Fibroblast of the conjunctiva (primary cell): Measurements from ENCODE around the gene KRT12.

Experiments
- DNase-seq: peaks from one replicate; pipeline ENCODE4 v3.0.0-alpha.2; 2010; ENCODE audit warnings: low read depth

The KRT12 gene

DNA sequence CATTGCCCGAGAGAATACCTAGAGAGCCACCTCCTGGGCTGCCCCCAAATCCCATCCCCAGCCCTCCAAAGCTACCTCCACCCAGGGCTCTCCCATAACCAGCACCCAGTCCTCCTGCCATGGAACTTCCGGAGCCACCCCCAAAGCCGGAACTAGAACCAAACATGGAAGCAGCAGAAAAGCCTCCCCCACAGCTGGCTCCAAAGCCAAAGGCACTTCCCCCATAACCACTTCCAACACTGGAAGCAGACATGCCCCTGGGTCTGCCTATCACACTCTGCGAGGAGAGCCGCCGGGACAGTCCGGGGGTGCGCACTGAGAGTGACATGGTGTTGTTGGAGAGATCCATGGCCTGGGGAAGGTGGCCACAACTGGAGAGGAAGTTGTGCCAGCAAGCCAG, at the start of gene KRT12:
KRT12 (minus strand) TSS at position 386 of the 400 bp plus-strand sequence; CDS start at position 349, 37 bp downstream.
- DNase-seq = no peak

DNA sequence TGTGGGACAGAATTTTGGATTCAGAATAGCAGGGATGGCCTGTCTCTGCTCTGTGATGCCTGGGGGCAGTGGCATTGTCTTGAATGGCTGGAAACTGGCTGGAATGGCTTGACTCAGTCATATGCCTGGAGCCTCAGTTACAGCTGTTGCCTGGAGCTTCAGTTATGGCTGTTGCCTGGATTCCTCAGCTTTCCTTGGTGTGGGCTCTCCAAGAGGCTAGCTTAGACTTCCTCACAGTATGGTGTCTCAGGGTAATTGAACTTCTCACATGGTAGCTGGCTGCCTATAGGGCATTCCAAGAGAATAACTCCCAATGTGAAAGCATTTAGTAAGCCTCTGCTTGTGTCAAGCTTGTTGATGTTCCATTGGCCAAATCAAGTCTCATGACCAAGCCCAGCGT, 49.3 kb upstream of the KRT12 start:
- no peak for DNase-seq

DNA sequence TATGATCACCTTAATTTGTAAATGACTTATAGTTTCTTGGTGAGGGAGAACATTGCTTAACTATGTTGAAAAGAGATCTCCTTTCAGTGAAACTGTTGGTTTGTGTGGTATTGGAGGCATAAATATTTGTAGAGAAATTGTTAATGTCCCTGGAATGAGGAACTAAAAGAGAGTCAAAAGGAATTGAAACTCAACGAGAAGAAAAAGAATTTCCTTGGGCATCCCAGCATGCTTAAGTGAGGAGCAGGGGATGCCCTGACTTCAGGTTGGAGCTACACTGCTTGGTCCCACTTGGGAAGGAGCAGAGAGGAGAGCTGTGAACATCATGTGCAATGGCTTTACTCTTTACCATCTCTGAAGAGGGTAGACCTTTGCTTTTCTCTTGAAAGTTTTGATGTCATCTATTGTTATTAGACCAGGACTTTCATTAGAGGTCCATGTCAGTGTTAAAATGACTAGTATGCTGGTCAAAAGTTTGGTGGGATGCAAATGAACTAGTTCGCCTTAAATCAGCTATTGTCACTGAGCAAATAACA, 48.8 kb upstream of the KRT12 start:
- no peak for DNase-seq

DNA sequence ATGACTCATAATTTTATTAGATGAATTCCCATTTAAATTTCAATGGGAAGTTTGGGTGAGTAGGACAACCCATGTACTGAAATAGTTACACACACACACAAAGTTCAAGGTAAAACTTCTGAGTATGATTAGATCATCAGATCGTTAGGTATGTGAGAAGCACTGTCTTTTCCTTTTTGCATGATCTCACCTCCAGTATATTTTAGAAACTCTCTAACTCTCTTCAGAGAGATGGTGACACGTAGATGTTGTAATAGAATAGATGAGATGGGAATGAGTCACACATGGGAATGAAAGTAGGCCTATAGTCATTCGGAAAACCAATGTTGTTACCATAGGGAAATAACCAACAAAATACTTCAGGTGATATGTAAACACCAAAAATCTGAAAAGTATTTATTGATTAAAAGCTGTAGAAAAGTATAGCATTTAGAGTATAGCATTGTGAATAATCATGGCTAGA, 48.2 kb upstream of the KRT12 start:
- peak; percentile 69 for DNase-seq

DNA sequence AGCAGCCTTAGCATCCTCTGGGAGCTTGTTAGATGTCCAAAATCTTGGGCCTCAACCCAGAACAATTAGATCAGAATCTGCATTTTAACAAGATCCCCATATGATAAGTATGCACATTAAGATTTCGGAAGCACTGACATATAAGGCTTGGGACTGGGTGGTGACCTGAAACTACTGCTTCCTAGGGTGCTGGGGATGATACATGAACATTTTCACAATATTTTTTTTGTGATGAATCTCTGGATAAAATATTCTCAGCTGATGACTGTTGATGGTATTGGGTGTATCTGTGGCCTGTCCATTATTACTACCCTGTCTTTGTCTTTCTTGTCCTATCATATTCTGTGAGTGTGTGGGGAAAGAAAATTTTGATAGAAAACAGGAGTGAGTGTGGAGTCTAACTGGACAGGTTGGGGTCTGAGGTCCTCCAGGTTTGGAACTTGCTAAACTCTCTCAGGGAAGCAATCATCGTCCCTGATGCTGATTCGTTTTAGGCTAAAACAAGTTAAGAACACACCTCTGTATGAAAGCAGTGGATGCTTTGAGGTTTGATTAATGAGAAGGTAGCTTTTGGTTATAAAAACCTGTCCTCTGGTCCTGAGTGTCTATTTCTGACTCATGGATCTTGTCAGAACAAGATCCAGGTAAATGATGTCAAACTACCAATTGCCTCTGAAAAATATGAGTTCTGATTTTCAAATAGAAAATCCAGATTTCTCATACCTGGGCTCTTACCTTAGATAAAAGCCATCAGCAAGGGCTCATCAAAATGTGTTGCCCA, 47.2 kb upstream of the KRT12 start:
- DNase-seq = no peak

DNA sequence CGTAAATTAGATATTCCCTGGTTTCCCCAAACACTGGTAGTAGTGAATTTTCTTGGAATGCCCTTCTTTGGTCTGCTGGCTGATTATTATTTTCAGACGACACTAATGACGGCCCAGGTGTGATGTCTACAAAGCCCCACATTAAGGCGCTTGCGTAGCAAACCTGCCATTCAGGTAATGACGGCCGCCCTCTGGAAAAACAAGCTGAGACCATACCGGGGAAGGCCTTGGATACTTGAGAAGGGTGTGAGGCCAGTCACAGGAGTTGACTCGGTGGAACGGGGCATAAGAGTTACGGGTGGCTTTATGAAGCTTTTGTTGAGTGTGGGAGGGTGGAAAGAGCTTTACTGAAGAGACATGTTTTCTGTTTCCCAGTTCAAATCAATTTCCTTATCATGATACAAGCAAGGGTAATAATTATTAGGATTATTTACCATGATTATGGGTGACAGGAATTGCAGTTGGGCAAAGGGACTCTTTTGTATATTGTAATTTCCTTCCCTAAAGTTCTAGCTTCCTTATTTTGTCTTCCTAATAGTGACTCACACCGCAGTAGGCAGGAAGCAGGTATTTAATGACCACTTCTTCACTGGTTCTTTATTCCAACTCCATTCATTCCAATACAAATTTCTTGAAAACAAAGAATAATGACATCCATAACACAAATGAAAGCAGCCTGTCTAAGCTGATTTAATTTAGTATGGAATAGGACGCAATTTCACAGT, 45.6 kb upstream of the KRT12 start:
- DNase-seq = no peak

DNA sequence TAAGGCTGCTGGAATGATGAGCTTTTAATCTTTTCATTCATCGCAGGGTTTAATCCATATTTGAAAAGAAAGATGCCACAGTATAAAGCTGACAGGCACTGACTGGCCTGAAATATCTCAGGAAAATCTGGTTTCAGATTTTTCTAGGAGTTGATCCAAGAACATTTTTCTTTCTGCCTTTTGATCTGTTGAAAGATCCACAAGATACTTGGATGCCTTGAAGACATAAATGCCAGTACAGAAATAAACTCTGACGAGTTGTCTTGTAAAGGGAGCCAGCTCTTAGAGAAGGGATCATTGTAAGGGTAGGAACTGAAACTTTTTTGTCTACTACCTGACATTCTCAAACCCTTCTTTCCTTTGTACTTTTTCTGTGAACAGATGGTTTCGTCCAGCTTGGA, 43.4 kb upstream of the KRT12 start:
- peak; percentile 72 for DNase-seq

DNA sequence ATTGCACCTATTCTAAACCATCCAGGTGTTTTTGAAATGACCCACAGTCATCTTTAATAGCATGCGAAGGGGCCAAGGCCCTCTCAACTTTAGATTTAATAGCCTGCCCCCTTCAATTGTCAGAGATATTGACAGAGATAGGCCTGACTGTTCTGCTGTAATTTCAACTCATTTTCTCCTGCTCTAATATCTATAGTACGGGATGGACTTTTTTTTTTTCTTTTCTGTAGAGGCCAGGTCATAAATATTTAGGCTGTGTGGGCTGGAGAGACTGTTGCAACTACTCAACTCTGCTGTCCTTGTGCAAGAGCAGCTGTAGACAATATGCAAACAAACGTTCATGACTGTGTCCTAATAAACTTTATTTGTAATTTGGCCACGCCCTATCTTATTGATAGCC, 42.7 kb upstream of the KRT12 start:
- peak; percentile 71 for DNase-seq

DNA sequence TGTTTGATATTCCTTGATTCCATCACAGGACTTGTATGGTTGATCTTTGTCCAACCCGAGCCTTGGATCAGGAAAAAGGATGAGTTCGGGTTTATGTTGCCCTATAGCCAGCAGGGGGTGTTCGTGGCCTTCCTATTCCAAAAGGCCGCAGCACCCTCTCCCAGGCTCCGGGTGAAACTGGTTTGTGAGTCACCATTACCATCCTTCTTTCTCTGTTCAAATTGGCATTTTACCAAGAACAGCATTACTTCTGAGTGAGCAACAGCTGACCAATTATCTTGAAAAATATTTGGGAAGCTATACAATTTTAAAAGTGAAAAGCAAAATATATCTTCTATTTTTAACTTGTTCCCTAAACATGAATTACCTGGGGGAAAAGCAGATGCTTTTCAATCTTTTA, 42.3 kb upstream of the KRT12 start:
- peak; percentile 93 for DNase-seq

DNA sequence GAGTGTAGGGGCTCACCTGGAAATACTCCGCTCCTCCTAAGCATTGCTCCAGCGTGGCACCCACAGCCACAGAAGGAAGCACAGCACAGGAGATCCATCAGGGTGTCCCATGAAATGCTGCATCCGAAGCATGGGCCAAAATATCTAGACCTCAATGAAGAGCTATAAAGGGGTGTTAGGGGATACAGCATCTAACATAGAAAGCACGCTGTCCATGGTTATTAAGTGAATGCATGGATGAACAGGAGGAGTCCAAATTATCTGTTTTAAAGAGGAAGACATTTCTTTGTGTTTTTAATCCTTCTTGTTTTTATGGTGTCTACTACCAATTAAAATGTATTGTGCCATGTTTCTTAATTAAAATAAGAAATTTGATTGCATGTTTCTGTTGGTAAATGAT, 39.6 kb upstream of the KRT12 start:
- DNase-seq = no peak

DNA sequence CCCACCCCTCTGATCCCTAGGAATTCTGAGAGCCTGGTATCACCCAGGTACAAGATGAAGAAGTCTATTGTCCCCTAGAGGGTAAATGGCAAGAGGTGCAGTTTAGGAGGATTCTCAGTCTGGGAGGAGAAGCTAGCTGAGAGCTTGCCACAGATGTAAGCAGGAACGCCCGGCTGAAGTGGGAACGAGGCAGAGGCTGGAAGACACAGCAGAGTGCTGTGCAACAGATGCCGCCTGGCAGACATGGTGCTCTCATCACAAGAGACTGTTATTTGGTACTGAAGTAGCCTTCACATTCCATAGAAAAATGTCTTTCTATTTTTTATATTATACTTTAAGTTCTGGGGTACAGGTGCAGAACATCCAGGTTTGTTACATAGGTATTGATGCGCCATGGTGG, 38.3 kb upstream of the KRT12 start:
- DNase-seq = no peak

DNA sequence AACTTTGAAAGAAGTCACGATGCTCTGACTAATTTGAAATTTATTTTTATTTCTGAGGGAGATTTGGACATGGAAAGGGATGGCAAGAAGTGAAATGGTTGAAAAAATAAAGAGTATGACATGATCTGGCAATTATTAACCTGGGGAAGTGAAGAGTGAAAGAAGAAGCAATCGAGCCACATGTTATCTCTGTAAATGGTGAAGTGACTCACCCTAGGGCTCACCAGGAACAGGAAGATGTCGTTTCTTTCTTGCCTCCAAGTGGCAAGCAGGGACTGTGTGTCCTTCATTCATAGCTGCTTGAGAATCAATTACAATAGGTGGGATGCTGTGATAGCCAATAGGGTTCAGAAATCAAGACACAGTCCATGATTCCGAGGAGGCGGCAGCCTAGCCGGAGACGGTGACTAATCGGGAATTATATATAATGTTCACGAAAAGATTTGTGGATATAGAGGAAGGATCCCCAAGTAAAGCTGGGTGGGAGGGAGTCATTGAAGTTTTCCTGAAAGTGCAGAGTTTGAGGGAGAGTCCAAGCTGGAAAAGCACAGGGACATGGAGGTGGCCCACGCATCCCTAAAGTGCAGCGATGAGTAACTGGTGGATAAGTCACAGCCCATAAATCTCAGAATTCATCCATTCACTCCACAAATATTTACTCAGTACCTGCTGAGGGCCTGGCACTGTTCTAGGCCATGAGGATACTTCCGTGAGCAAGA, 36.3 kb upstream of the KRT12 start:
- no peak for DNase-seq

DNA sequence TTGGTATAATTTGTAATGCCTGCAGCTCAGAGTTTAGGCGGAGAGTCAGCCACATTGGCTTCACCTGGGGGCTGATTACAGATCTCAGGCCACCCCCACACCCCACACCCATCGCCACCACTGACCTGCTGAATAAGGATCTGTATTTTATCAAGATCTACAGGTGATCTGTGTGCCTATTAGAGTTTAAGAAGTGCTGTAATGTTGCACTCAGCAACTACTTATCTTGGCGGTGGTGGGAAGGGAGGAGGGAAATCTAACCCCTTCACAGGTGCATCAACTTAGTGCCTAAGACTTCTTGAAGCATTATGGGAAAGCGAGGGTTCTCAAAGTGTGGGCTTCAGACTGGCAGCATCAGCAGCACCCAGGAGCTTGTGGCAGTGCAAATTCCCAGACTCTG, 35.5 kb upstream of the KRT12 start:
- no peak for DNase-seq

DNA sequence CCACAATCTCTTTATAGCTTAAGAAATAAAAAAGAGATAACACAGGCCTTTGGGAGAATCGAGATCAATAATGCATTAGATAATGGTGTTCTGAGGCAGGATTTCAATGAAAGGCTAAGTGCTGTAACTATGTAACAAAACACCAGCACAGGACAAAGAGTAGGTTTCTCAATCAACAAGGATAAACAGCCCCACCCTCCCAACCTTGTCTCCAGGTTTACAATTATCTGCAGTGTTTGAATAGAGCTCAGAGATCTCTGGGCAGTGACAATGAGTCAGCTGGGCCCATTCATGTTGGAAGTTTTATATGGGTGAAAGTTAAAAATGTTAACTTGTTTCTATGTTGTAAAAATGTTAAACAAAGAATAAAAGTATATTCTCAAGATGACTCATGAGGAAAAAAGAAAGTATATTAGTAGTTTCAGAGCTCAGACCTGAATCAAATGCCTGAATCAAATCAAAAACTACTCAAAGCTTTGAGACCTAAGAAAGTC, 35.0 kb upstream of the KRT12 start:
- DNase-seq = no peak

DNA sequence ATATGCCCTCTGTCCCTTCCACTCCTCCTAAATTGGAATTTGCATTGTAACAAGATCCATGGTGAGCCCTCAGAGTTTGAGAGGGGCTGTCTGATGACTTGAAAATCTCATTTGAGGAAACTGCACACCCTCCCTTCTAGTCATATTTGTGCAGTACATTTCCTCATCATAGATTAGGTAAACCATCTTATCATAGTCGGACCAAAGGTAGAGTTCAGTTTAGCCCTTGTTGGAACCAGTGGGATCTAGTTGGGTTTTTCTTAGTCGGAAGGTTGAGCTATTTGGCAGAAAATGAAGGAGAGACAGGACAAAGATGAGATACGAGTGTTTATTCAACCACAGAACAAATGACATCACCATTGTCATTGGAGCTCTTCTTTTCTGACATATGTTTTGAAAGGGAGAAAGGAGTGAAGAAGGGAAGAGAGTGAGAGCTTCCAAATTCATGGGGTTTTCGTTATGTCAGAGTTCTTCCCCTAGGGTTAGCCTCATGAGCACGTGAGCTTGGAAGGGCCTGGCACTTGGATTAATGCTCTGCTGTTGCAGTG, 33.9 kb upstream of the KRT12 start:
- DNase-seq = no peak

DNA sequence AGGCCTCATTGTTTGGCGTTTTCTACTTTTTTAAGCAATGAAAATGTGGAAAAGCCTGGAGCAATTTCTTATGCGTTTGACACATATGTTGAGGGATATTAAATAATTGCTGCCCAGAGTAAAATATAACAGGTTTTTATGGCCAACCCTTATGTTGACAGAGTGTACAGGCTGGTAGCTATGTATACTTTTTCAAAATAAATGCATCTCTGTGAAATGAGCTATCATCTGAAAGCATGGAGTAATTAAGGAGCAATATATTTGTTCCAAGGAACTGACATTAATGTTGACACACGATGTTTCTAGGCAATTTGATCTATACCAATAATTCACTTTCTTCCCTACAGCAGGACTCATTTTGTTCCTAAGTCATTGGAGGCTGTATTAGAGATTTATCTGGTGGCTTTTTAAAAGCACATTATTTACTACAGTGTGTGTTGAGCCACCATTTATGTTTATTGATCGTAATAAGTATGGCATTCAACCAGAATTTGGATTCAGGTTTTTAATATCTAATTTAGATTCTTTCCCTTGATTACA, 30.0 kb upstream of the KRT12 start:
- no peak for DNase-seq

DNA sequence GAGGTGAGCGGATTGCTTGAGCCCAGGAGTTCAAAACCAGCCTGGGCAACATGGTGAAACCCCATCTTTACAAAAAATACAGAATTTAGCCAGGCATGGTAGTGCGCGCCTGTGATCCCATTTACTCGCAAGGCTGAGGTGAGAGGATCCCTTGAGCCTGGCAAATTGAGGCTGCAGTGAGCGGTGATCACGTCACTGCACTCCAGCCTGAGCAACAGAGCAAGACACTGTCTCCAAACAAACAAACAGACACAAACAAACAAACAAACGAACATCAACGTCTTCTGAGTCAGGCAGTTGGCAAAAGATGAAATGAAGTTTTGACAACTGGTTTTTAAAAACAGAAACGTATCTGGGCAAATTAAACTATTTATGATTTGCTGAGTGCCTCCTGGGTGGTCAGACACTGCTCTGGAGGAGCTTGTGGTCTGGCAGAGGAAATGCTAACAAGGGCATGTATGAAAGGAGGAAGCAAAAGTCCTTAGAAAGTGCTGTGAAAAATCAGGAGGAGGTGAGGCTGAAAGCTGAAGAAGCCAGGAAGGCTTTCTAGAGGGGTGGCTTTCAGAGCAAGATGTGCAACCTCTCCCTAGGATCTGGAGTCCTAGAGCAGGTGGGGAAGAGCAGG, 28.2 kb upstream of the KRT12 start:
- no peak for DNase-seq

DNA sequence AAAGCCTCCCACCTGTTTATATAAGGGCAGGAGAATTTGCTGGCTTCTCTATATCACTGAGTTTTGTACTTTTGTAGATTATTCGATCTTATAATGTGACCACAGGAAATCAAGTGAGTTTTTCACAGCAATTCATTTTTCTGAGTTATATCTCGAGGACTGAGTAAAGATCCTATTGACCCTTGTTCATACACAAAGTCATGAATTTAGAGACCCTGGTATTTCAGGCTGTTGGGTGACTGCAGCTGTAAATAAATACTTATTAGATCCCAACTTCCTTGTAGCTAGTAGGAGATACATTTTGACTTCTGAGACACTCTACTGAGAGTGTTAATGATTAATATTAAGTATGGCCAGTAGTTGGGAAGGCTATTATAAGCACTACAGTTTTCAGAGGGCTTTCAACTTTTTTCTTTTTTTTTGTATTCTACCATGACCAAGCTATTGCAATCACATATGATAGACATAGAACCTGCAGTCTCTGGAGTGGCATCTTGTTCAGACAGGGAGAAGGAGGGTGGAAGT, 21.2 kb upstream of the KRT12 start:
- DNase-seq = no peak

DNA sequence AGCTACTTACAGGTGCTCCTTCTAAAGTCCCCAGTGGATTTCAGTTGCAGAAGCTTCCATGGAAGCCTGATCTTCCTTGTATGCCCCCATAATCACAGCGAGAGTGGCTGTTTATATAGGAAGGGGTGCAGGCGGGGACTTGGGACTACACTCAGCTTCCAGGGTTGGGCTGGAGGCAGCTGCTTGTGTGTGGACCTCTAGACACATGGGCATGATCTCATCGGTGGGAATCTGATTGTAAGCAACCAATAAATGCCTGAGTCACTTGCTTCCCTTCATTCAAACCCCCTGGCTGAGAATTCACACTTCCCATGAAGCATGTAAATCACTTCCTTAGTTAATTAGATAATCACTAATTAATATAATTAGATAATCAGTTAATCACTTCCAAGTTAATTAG, 19.1 kb upstream of the KRT12 start:
- DNase-seq = no peak

DNA sequence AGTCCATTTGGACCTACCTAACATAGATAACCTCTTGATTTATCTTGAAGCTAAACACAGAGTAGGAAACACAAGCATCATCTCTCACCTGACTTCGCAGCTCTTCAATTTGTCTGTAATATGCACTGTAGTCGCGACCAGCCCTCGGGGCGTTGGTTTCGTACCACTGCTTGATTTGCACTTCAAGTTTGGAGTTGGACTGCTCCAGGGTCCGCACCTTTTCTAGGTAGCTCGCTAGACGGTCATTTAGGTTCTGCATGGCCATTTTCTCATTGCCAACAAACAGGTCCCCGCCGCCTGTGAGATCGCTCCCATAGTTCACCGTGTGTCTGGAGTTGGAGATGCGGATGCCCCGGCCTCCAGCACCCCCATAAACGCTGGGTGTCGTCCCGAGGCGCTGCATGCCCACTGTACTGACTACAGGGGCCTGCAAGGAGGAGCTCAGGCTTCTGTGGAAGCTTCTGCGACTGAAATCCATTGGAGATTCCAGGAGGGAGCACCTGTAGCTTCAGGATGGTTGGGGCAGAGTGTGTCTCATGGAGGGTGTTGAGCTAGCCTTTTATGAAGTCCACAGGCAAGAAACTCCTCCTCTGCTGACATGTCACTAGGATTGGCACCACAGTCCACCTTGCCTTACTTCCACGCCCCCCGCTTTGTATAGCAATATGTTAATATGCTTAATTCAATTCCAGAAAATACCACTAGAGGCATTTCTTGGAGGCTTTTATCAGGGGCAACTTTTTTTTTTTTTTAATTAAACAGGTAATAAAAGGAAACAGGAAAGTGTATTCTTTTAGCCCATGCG, 17.9 kb upstream of the KRT12 start, which contains the start of gene KRT20:
KRT20 (minus strand) TSS at position 535 of the 805 bp plus-strand sequence; CDS start at position 478, 57 bp downstream.
- DNase-seq = no peak
